Ascending aorta (tissue), 2 donors: ENCODE measurements around the gene P4HA2. TPM values are rescaled to one million over a fixed set of nuclear protein-coding genes. Genes with fewer than 3 reads are reported as not detected.

ENCODE experiments used
- DNase-seq, 2 donors: peaks; one replicate each; pipeline ENCODE4 v3.0.0-alpha.2; 2019; ENCODE audit warnings: low spot score in 2 of 2
- H3K27ac ChIP-seq, 2 donors: fragments of 200-600 bp; sonication (generic); one replicate each; pipeline ENCODE4 v1.5.1; 2016 to 2017; ENCODE audit warnings: mild to moderate bottlenecking in 1 of 2
- H3K27me3 ChIP-seq: fragments of 200-600 bp; sonication (generic); one replicate; pipeline ENCODE4 v1.5.1; 2017
- H3K36me3 ChIP-seq, 2 donors: fragments of 200-600 bp; sonication (generic); one replicate each; pipeline ENCODE4 v1.5.1; 2016
- H3K4me1 ChIP-seq, 2 donors: fragments of 200-600 bp; sonication (generic); one replicate each; pipeline ENCODE4 v1.5.1; 2016 to 2017; ENCODE audit warnings: mild to moderate bottlenecking in 1 of 2
- H3K4me3 ChIP-seq, 2 donors: fragments of 200-600 bp; sonication (generic); one replicate each; pipeline ENCODE4 v1.5.1; 2016 to 2017; ENCODE audit warnings: mild to moderate bottlenecking in 1 of 2
- H3K9me3 ChIP-seq, 2 donors: fragments of 200-600 bp; sonication (generic); one replicate each; pipeline ENCODE4 v1.5.1; 2016
- intact Hi-C: fragments of 100-400 bp; cut with DNase I; formaldehyde crosslinking; loops from one replicate; pipeline ENCODE4 v1.15.1; 2023
- total RNA-seq: library from RNA; depleted of rRNA; stranded (reverse); fragments of >200 nt; gene quantifications from one replicate; pipeline ENCODE4 v1.1.0, GENCODE V29; 2016
- TF ChIP-seq, protein P1 (sequence below), 3 experiments: fragments of 200-600 bp in 2 of 3; fragments of 450-650 bp in 1 of 3; sonication (generic) in 2 of 3; IDR thresholded peaks; one replicate each; pipeline ENCODE4 v1.5.1; 2016 to 2019; ENCODE audit warnings: antibody characterized with exemption in 3 of 3, mild to moderate bottlenecking in 1 of 3, moderate library complexity in 1 of 3

Gene P4HA2
- total RNA-seq, 1 donor from 2014 or later: 22.6 TPM

DNA sequence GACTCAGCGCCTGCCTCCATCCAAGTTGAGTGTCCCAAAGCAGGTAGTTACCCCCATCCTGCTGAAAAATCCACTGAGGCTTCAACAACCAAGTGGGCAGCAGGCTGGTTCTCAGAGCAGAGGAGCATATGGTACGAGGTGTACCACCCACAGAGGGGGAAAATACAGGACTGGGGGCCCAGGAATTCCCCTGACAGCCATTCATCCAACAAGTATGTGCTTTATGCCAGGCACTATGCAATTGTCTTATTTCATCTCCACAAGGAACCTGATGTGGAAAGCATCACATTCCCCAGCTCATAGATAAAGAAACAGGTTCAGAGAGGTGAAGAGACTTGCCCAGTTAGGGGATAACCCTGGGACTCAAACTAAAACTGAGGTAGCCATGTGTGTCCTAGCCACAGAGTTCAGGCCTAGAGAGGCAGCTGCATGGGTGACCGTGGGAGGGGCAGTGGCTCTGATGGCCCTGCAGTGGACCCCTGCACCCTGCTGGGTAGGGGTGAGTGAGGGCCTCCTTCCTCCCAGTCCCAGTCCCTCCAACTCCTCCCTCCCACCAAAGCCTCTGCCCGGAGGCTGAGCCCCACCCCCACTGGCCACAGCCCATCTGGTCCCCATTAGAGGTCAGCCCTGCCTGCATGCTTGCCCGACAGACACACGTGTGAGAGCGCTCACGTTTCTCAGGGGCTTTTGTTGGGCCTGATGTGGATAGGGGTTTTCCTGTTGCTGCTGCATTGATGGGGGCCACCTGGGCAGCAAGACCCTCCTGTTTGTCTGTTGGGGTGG, 41.3 kb upstream of the P4HA2 start:
- no peaks in the 10 kb centered on the region for H3K27me3 ChIP-seq
- TF ChIP-seq, protein P1, sequence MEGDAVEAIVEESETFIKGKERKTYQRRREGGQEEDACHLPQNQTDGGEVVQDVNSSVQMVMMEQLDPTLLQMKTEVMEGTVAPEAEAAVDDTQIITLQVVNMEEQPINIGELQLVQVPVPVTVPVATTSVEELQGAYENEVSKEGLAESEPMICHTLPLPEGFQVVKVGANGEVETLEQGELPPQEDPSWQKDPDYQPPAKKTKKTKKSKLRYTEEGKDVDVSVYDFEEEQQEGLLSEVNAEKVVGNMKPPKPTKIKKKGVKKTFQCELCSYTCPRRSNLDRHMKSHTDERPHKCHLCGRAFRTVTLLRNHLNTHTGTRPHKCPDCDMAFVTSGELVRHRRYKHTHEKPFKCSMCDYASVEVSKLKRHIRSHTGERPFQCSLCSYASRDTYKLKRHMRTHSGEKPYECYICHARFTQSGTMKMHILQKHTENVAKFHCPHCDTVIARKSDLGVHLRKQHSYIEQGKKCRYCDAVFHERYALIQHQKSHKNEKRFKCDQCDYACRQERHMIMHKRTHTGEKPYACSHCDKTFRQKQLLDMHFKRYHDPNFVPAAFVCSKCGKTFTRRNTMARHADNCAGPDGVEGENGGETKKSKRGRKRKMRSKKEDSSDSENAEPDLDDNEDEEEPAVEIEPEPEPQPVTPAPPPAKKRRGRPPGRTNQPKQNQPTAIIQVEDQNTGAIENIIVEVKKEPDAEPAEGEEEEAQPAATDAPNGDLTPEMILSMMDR (IDR thresholded peaks at IDR 0.05): no peak
- no peaks in the 10 kb centered on the region for H3K9me3 ChIP-seq
- peaks cover 21 to 45% of the 10 kb centered on the region in 2 donors for H3K36me3 ChIP-seq
- H3K4me3 ChIP-seq: no peak overlapping the region
- H3K4me1 ChIP-seq: peaks cover 9 to 24% of the 10 kb centered on the region in 2 donors
- DNase-seq: peak in 1 of 2 donors; percentile 59
- intact Hi-C loops: loop anchor here (5.0 kb wide), 1 partner anchor 98 kb away; the partner anchor contains the start of gene SLC22A5
- peak overlapping the region; percentile 94 to 98 for H3K27ac ChIP-seq

DNA sequence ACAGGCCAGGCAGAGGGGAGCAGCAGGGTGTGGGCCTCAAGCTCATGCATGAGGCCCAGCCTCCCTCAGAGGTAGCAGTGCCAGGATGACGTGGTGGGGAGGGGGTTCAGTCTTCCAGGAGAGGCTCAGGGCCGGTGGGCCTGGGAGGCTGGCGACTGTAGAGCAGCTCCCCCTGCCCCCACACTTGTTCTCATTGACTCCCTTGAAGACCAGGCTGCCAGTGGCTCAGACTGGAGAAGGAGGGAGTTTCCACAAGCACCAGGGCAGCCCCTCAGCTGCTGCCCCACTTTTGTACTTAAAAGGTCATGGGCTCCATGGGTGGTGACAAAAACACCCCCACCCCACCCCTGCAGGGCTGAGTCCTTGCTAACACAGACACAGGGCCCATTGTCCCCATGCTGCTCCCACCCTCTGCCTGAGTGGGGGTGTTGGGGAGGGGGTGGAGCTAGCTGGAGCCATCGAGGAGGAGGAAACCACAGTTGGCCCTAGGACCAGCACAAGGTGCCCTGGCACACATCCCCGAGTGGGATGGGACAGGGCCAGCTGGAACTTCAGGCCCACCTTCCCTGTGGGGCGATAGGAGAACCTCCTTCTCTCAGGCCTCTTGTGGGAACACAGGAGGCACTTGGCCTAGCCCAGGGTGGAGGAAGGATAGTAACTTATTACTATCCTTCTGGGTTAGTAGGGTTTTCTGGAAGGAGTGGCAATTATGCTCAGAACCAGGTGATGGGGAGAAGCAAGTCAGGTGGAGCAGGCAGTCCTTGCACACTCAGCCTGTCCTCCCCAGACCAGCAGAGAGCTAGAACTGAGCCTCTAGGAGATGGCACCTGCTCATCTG, 40.5 kb upstream of the P4HA2 start:
- TF ChIP-seq, protein P1 (IDR thresholded peaks at IDR 0.05): no peak
- Histone ChIP-seq H3K36me3 (peaks cover 21 to 41% of the 10 kb centered on the region in 2 donors), H3K27ac (peak overlapping the region; percentile 94 to 98), H3K9me3 (no peaks in the 10 kb centered on the region), H3K4me3 (no peak overlapping the region), H3K4me1 (peaks cover 9 to 30% of the 10 kb centered on the region in 2 donors), H3K27me3 (no peaks in the 10 kb centered on the region)
- peak in 1 of 2 donors; percentile 64 for DNase-seq
- intact Hi-C loops: loop anchor here (5.0 kb wide), 1 partner anchor 99 kb away; the partner anchor contains the start of gene SLC22A5

DNA sequence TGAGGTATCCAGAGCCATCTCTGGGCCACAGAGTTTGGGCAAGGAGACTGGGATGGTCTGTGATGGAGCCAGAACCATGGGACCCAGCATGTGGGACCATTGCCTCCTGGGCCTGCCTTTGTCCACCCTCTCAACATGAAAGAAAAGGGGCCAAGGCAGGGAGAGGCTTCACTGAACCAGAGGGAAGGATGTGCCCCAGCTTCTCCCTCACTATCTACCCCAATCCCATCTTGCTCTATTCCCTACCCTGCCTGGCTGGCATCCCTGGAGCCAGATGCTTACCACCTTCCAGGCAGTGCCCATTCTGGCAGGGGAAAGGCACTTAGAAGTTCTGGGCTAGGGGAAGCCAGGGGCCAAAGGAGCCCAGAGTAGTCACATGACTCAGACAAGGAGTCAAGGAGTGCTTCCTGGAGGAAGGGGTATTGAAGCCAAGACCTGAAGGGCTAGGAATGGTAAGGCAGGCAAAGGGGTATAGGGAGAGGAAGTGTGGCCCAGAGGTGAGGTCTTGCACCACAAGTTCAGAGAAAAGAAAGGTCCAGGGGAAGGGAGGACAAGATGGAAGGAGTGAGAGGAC, 39.6 kb upstream of the P4HA2 start:
- DNase-seq: peak in 1 of 2 donors; percentile 52
- Histone ChIP-seq H3K27ac (peak overlapping the region; percentile 94 to 98), H3K4me3 (no peak overlapping the region), H3K4me1 (peaks cover 9 to 30% of the 10 kb centered on the region in 2 donors), H3K9me3 (no peaks in the 10 kb centered on the region), H3K36me3 (peaks cover 18 to 39% of the 10 kb centered on the region in 2 donors), H3K27me3 (no peaks in the 10 kb centered on the region)
- intact Hi-C loops: loop anchor here (5.0 kb wide), 1 partner anchor 100 kb away; the partner anchor contains the start of gene SLC22A5
- TF ChIP-seq, protein P1 (IDR thresholded peaks at IDR 0.05): no peak

DNA sequence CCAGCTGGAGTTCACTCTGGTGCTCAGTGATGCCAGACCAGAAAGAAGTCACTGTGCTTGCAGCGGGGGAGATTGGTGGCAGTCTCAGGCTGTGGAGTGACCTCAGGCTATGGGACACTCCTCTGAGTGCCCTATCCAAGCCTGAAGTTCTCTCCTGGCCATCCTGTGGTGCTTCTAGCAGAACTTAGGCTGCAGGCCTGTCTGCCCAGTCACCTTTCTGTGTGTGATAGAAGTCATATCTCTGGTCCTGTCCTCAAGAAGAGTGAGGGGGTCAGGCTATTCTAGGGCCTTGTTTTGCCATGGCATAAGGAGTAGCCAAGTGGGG, 39.1 kb upstream of the P4HA2 start:
- Histone ChIP-seq H3K9me3 (no peaks in the 10 kb centered on the region), H3K4me3 (no peak overlapping the region), H3K27ac (peak overlapping the region; percentile 94 to 98), H3K27me3 (no peaks in the 10 kb centered on the region), H3K4me1 (peaks cover 9 to 34% of the 10 kb centered on the region in 2 donors), H3K36me3 (peaks cover 14 to 35% of the 10 kb centered on the region in 2 donors)
- peak in 1 of 2 donors; percentile 57 for DNase-seq
- TF ChIP-seq, protein P1 (IDR thresholded peaks at IDR 0.05): no peak
- intact Hi-C loops: loop anchor here (5.0 kb wide), 1 partner anchor 101 kb away; the partner anchor contains the start of gene SLC22A5
